Esophagus muscularis mucosa (tissue), 4 donors: ENCODE data around the gene MYO1D. TPM values are rescaled to one million over a fixed set of nuclear protein-coding genes. Genes with fewer than 3 reads are reported as not detected.

Experiments used
- DNase-seq: peaks from one replicate; pipeline ENCODE4 v3.0.0-alpha.2; 2017; ENCODE audit errors: extremely low spot score
- H3K27ac ChIP-seq, 4 donors: fragments of 200-600 bp; sonication (generic); replicated peaks in 1 of 4; 1 replicate in 3 of 4; 2 replicates in 1 of 4; pipeline ENCODE4 v1.5.1; 2016 to 2019; ENCODE audit warnings: mild to moderate bottlenecking in 1 of 4
- H3K27me3 ChIP-seq, 4 donors: fragments of 200-600 bp; sonication (generic); one replicate each; pipeline versions ENCODE4 v1.5.1 to v1.6.0; 2016 to 2019
- H3K36me3 ChIP-seq, 4 donors: fragments of 200-600 bp; sonication (generic); one replicate each; pipeline ENCODE4 v1.5.1; 2016 to 2019
- H3K4me1 ChIP-seq, 4 donors: fragments of 200-600 bp; sonication (generic); one replicate each; pipeline ENCODE4 v1.5.1; 2016 to 2019
- H3K4me3 ChIP-seq, 4 donors: fragments of 200-600 bp; sonication (generic); 1 replicate in 2 of 4; 2 replicates in 2 of 4; pipeline ENCODE4 v1.5.1; 2016 to 2019; ENCODE audit warnings: mild to moderate bottlenecking in 4 of 4, moderate library complexity in 1 of 4
- H3K9me3 ChIP-seq, 4 donors: fragments of 200-600 bp; sonication (generic); 1 replicate in 3 of 4; 2 replicates in 1 of 4; pipeline ENCODE4 v1.5.1; 2016 to 2019
- EP300 ChIP-seq: sonication (generic); formaldehyde crosslinking; IDR thresholded peaks from one replicate; pipeline ENCODE4 v1.6.1; 2017; ENCODE audit warnings: antibody characterized with exemption
- POLR2A ChIP-seq: fragments of 450-650 bp; IDR thresholded peaks from one replicate; pipeline ENCODE4 v1.6.1; 2017; ENCODE audit warnings: antibody characterized with exemption, moderate library complexity, mild to moderate bottlenecking, low read depth
- POLR2AphosphoS5 ChIP-seq, 2 donors: sonication (generic); formaldehyde crosslinking; IDR thresholded peaks; one replicate each; pipeline ENCODE4 v1.6.1; 2017; ENCODE audit warnings: antibody characterized with exemption in 2 of 2
- WGBS: methylation state at CpG from one replicate; pipeline ENCODE4 v1.1.5; 2018; 5-methylcytosine and 5-hydroxymethylcytosine counted together
- intact Hi-C: fragments of 100-400 bp; cut with DNase I; formaldehyde crosslinking; loops from one replicate; pipeline ENCODE4 v1.15.1; 2023
- total RNA-seq, 4 donors: library from RNA; depleted of rRNA; stranded (reverse); fragments of >200 nt; gene quantifications; one replicate each; pipeline versions ENCODE4 v1.1.0 to v1.2.1, GENCODE V29; 2016
- TF ChIP-seq, protein P1 (sequence below), 3 experiments: fragments of 200-600 bp in 2 of 3; fragments of 450-650 bp in 1 of 3; sonication (generic) in 2 of 3; IDR thresholded peaks; one replicate each; pipeline ENCODE4 v1.5.1; 2017 to 2019; ENCODE audit warnings: antibody characterized with exemption in 3 of 3, mild to moderate bottlenecking in 2 of 3, moderate library complexity in 1 of 3

The MYO1D gene
- total RNA-seq, 4 donors from 2014 or later: 27.3 to 30.3 (median 29.0) TPM

DNA sequence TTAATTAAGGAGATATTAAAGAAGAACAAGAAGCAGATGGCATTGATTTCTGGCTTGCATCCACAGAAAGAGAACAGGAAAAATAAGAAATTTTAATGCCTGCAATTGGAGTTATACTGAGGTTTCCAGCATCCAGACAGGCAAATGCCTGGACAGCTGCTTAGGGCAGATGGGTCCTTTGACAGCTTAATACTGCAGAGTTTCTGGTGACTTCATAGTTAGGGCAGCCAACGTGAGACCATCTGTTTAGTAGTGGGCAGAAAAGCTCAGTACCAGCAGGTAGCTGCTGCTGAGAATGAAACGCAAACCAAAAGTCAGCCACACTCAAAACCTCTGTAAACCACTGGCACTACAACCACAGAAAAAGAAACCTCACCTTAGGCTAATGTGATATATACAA is 280.3 kb downstream of the MYO1D start:
- intact Hi-C loops: no loop called here
- Histone ChIP-seq H3K4me3 (no peak overlapping the region), H3K27ac (no peak overlapping the region), H3K27me3 (no peaks in the 10 kb centered on the region), H3K36me3 (peaks cover 0 to 10% (median 0%) of the 10 kb centered on the region in 4 donors), H3K9me3 (peaks cover 0 to 5% (median 0%) of the 10 kb centered on the region in 4 donors), H3K4me1 (no peaks in the 10 kb centered on the region)
- TF ChIP-seq POLR2A: no peak
- TF ChIP-seq POLR2AphosphoS5 (IDR thresholded peaks at IDR 0.05): no peak
- TF ChIP-seq, protein P1, sequence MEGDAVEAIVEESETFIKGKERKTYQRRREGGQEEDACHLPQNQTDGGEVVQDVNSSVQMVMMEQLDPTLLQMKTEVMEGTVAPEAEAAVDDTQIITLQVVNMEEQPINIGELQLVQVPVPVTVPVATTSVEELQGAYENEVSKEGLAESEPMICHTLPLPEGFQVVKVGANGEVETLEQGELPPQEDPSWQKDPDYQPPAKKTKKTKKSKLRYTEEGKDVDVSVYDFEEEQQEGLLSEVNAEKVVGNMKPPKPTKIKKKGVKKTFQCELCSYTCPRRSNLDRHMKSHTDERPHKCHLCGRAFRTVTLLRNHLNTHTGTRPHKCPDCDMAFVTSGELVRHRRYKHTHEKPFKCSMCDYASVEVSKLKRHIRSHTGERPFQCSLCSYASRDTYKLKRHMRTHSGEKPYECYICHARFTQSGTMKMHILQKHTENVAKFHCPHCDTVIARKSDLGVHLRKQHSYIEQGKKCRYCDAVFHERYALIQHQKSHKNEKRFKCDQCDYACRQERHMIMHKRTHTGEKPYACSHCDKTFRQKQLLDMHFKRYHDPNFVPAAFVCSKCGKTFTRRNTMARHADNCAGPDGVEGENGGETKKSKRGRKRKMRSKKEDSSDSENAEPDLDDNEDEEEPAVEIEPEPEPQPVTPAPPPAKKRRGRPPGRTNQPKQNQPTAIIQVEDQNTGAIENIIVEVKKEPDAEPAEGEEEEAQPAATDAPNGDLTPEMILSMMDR (IDR thresholded peaks at IDR 0.05): no peak
- no peak for TF ChIP-seq EP300
- 62% methylated on average over 2 of the region's 2 CpGs for WGBS
- no peak for DNase-seq

DNA sequence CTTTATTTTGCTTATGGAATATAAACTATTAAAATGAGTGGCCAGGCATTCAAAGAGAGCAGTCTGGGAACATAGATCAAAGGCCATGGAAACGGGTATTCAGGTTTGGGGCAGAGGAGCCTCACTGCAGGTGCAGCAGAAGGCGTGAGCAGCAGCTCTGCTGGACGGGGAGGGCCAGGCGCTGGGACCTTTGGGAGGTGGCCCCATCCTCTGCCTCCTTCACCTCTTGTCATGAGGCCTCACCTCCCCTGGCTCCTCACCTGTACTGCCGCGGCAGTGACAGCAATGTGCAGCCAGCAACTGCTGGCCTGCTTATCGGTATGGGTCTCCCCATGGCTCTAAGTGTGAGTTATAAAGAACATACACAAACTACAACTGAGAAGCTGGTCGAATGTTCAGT is 280.7 kb downstream of the MYO1D start:
- Histone ChIP-seq H3K9me3 (peaks cover 0 to 5% (median 0%) of the 10 kb centered on the region in 4 donors), H3K4me3 (no peak overlapping the region), H3K4me1 (no peaks in the 10 kb centered on the region), H3K27ac (no peak overlapping the region), H3K27me3 (no peaks in the 10 kb centered on the region), H3K36me3 (peaks cover 0 to 7% (median 0%) of the 10 kb centered on the region in 4 donors)
- no peak for TF ChIP-seq EP300
- TF ChIP-seq, protein P1 (IDR thresholded peaks at IDR 0.05): no peak
- TF ChIP-seq POLR2AphosphoS5 (IDR thresholded peaks at IDR 0.05): no peak
- DNase-seq: no peak
- intact Hi-C loops: no loop called here
- 81% methylated on average over 8 of the region's 8 CpGs for WGBS

DNA sequence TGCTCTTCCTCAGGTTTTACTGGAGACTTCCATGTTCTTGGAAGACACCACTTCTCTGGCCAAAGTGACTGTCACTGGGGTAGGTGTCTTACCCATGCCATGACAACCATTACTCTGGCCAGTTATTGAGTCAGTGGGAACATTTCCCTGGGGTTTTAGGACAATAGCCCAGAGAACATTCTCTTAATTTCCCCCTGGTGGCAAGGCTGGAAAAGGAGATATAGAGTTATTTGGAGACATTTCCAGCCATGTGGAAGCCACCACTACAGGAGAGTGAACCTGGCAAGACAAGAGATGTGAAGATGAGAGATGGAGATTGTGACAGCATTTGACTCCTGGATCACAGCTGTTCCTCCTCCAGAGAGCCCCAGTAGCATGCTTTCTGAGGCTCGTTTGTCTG is 283.9 kb downstream of the MYO1D start:
- Histone ChIP-seq H3K4me3 (no peak overlapping the region), H3K4me1 (no peaks in the 10 kb centered on the region), H3K9me3 (no peaks in the 10 kb centered on the region), H3K27me3 (no peaks in the 10 kb centered on the region), H3K27ac (no peak overlapping the region), H3K36me3 (peaks cover 0 to 4% (median 0%) of the 10 kb centered on the region in 4 donors)
- DNase-seq: no peak
- intact Hi-C loops: no loop called here
- WGBS: 62% methylated on average over 1 of the region's 1 CpG
- TF ChIP-seq EP300 (no peak), POLR2AphosphoS5 (IDR thresholded peaks at IDR 0.05) (no peak), POLR2A (no peak)
- TF ChIP-seq, protein P1 (IDR thresholded peaks at IDR 0.05): no peak

DNA sequence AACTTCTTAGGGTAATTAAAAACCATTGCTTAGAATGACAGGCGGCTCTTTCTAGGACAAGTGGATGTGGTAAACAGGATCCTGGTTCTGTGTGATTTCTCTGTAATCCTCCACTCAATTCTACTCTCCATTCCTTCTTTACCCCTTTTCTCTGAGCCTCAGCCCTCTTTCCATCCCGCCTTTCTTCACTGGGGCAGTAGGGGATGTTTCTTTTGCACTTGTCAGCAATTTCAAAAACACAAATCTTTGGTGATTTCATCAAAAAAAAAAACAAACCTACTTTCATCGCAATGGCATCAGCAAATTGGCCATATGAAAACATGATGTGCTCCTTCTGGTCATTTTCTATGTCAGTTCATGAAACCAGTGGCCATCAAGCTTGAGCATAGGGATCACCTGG is 285.5 kb downstream of the MYO1D start:
- no peak overlapping the region for H3K4me3 ChIP-seq
- no peaks in the 10 kb centered on the region for H3K9me3 ChIP-seq
- H3K36me3 ChIP-seq: peaks cover 0 to 4% (median 0%) of the 10 kb centered on the region in 4 donors
- intact Hi-C loops: no loop called here
- TF ChIP-seq POLR2AphosphoS5 (IDR thresholded peaks at IDR 0.05) (no peak), EP300 (no peak), POLR2A (no peak)
- TF ChIP-seq, protein P1 (IDR thresholded peaks at IDR 0.05): no peak
- no peak overlapping the region for H3K27ac ChIP-seq
- H3K4me1 ChIP-seq: no peaks in the 10 kb centered on the region
- no peak for DNase-seq
- 96% methylated on average over 3 of the region's 3 CpGs for WGBS
- no peaks in the 10 kb centered on the region for H3K27me3 ChIP-seq

DNA sequence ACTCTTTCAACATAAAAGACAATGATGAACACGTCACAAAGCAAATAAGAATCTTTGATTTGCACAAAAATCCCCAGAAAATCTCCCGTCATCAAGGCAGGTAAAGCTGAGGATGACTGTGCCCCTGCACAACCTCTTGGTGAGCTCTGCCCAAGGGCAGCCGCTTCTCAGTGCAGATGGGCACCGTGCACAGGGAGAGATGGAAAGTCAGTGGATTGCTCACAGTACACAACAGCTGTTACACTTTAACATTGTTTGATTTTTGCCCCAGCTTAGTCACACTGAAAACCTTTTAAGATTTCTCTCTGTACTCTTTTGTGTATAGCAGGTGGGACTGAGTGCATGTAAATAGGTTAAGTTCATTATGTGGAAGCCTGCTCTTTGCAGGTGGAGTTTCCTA is 285.9 kb downstream of the MYO1D start:
- no peak for DNase-seq
- no peak overlapping the region for H3K4me3 ChIP-seq
- H3K36me3 ChIP-seq: peaks cover 0 to 1% (median 0%) of the 10 kb centered on the region in 4 donors
- no peak overlapping the region for H3K27ac ChIP-seq
- no peaks in the 10 kb centered on the region for H3K27me3 ChIP-seq
- intact Hi-C loops: no loop called here
- TF ChIP-seq POLR2A (no peak), EP300 (no peak), POLR2AphosphoS5 (IDR thresholded peaks at IDR 0.05) (no peak)
- TF ChIP-seq, protein P1 (IDR thresholded peaks at IDR 0.05): no peak
- no peaks in the 10 kb centered on the region for H3K9me3 ChIP-seq
- 92% methylated on average over 4 of the region's 4 CpGs for WGBS
- H3K4me1 ChIP-seq: no peaks in the 10 kb centered on the region
